HUES64 (cell line): ENCODE data around the gene SF3A1.

Experiments
- H3K27ac ChIP-seq: 2 replicates; pipeline ENCODE4 v1.7.0; 2013; ENCODE audit warnings: low read depth, low read length, inconsistent platforms
- H3K27me3 ChIP-seq: 2 replicates; pipeline ENCODE4 v1.6.1; 2013; ENCODE audit warnings: mild to moderate bottlenecking, low read length; ENCODE audit not compliant: insufficient read depth
- H3K36me3 ChIP-seq: 2 replicates; pipeline ENCODE4 v1.6.1; 2013; ENCODE audit warnings: mild to moderate bottlenecking, low read length; ENCODE audit not compliant: insufficient read depth
- H3K4me1 ChIP-seq: 2 replicates; pipeline ENCODE4 v1.6.1; 2013; ENCODE audit warnings: mild to moderate bottlenecking, low read length, moderate library complexity; ENCODE audit not compliant: insufficient read depth
- H3K4me3 ChIP-seq: 2 replicates; pipeline ENCODE4 v1.5.1; 2013; ENCODE audit warnings: mild to moderate bottlenecking, low read length, moderate library complexity
- H3K9ac ChIP-seq: 2 replicates; pipeline ENCODE4 v1.6.1; 2013; ENCODE audit warnings: mild to moderate bottlenecking, low read depth, low read length
- H3K9me3 ChIP-seq: 2 replicates; pipeline ENCODE4 v1.6.1; 2013; ENCODE audit warnings: low read depth, low read length; ENCODE audit not compliant: insufficient read depth
- WGBS: fragments of 150-250, 120-280 bp; methylation state at CpG from one replicate; pipeline ENCODE4 v1.1.7; 2013; ENCODE audit warnings: missing lambda C conversion rate; 5-methylcytosine and 5-hydroxymethylcytosine counted together

The SF3A1 gene

DNA sequence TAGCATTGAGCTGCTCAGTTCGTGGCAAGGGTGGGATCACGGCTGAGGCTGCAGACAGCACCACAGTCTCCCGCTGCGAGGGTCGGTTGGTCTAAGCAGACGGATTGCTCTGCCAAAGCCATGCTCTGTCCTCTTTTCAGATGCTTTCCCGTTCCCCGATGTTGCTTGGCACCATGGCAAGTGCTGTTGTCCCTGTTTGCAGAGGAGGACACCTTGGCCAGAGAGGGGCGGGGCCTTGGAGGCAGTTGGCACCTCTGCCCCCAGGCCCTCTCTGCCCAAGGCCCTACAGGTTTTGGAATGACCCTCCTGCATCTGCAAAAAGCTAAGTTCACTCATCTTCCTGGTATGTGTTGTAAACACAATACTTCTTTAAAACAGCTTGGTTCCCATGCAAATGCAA, 11.7 kb upstream of the SF3A1 start:
- no peak overlapping the region for H3K4me3 ChIP-seq
- H3K36me3 ChIP-seq: peaks cover 10% of the 10 kb centered on the region
- H3K27me3 ChIP-seq: no peaks in the 10 kb centered on the region
- no peaks in the 10 kb centered on the region for H3K9me3 ChIP-seq
- 92% methylated on average over 9 of the region's 9 CpGs for WGBS
- no peaks in the 10 kb centered on the region for H3K4me1 ChIP-seq
- no peak overlapping the region for H3K9ac ChIP-seq
- H3K27ac ChIP-seq: no peak overlapping the region

DNA sequence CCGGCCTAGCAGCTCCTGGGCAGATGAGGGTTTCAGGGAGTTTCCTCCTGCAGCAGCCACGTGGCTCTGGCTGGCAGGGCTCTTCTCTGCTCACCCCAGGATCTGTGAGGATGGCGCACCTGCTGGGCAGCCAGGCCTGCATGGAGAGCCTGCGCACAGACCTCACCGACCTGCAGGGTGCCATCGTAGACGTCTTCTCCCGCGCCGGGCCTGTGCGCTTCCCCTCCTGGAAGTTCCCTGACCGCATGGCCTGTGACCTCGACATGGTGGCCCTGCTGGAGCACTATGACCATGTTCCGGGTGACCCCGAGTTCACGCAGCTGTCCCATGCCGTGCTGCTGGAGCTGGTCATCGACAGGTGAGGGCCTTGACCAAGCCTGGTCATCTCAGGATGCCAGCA, 9.2 kb upstream of the SF3A1 start:
- Histone ChIP-seq H3K36me3 (peaks cover 10% of the 10 kb centered on the region), H3K4me3 (no peak overlapping the region), H3K4me1 (peaks cover 11% of the 10 kb centered on the region; the same call in 1 of the 2 replicates), H3K27ac (no peak overlapping the region), H3K27me3 (no peaks in the 10 kb centered on the region), H3K9me3 (no peaks in the 10 kb centered on the region), H3K9ac (no peak overlapping the region)
- WGBS: 94% methylated on average over 18 of the region's 18 CpGs

GRCh38 chr22:30362651-30363281, 6.1 kb upstream of the SF3A1 start:
- no peak overlapping the region for H3K4me3 ChIP-seq
- peak overlapping the region; percentile 46; the same call in 1 of the 2 replicates for H3K27ac ChIP-seq
- H3K9me3 ChIP-seq: no peaks in the 10 kb centered on the region
- H3K9ac ChIP-seq: no peak overlapping the region
- no peaks in the 10 kb centered on the region for H3K27me3 ChIP-seq
- 52% methylated on average over 7 of the region's 7 CpGs for WGBS
- peaks cover 17% of the 10 kb centered on the region for H3K36me3 ChIP-seq
- peaks cover 17% of the 10 kb centered on the region for H3K4me1 ChIP-seq

DNA sequence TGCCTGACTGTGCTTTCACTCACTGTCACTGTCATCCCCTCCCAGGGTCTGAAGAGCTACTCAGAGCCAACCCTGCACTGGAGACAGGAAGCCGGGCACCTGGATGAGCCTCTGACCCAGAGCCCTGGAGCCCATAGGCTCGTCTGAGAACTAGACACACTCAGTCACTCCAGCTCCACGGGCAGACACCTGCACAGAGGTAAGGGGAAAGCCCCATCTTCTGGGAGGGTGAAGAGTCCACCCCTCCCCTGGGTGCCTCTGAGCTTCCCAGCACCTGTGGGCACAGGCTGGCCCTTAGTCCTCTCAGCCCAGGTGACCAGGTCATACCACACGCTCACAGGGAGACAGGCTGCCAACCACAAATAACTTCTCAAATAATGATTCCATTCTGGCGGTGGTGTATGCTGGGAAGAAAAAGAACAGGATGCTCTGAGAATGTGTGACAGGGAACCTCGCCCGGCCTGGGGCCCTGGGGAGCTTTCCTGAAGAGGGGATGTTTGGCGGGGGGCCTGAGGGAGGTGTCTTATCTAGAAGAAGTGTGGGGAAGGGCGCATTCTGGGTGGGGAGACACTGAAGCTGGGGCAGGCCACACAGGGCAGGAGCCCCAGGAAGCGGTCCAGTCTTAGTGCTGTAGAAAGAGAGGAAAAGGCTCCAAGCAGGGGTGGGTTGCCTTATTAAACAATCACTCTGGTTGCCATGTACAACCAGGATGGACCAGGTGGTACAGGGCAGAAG, 5.4 kb upstream of the SF3A1 start:
- Histone ChIP-seq H3K9ac (no peak overlapping the region), H3K27me3 (no peaks in the 10 kb centered on the region), H3K4me3 (no peak overlapping the region), H3K9me3 (no peaks in the 10 kb centered on the region), H3K27ac (peak overlapping the region; percentile 46; the same call in 1 of the 2 replicates), H3K36me3 (peaks cover 17% of the 10 kb centered on the region), H3K4me1 (peaks cover 18% of the 10 kb centered on the region)
- 83% methylated on average over 10 of the region's 10 CpGs for WGBS

DNA sequence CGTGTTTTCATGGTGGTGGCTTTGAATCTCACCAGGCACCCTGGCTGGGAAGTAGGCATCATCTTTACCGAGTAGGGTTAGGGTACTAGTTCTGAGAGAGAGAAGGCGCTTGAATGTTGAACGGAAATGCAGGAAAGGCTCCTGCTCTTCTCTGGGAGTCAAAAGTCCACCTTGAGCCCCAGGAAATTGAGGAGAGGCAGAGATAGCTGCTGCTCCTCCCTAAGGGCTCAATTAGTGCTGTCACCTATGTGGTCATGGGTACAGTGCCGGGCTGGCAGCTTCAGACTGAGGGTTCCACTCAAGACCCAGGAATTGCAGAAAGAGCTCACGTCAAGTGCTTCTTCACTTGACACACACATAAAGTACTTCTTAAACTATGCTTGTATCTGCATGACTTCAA, 1.8 kb upstream of the SF3A1 start:
- Histone ChIP-seq H3K27ac (no peak overlapping the region), H3K9me3 (no peaks in the 10 kb centered on the region), H3K9ac (no peak overlapping the region), H3K27me3 (no peaks in the 10 kb centered on the region), H3K4me3 (no peak overlapping the region), H3K36me3 (peaks cover 14% of the 10 kb centered on the region), H3K4me1 (peaks cover 23% of the 10 kb centered on the region)
- WGBS: 91% methylated on average over 6 of the region's 6 CpGs

GRCh38 chr22:30357650-30358215, 1.0 kb upstream of the SF3A1 start:
- no peaks in the 10 kb centered on the region for H3K27me3 ChIP-seq
- peaks cover 18% of the 10 kb centered on the region for H3K36me3 ChIP-seq
- no peak overlapping the region for H3K27ac ChIP-seq
- WGBS: 60% methylated on average over 19 of the region's 22 CpGs
- H3K4me3 ChIP-seq: peak overlapping the region; percentile 99
- no peaks in the 10 kb centered on the region for H3K9me3 ChIP-seq
- peaks cover 16% of the 10 kb centered on the region for H3K4me1 ChIP-seq
- peak overlapping the region; percentile 98 for H3K9ac ChIP-seq

DNA sequence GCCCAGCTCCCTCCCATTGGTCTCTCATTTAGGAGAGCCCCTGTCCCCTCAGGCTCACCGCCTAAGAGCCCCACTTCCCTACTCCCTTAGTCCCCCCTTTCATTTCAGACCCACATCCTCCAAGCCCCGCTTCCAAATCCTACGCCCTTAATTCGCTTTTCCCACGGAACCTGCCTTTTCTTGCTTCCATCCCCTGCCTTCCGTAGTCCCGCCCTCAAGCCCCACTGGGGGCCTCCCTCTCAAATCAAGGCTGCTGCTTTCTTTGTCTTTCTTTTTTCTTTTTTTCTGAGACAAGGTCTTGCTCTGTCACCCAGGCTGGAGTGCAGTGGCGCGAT, 509 bp upstream of the SF3A1 start:
- Histone ChIP-seq H3K27me3 (no peaks in the 10 kb centered on the region), H3K27ac (peak overlapping the region; percentile 99), H3K36me3 (peaks cover 23% of the 10 kb centered on the region), H3K9me3 (no peaks in the 10 kb centered on the region), H3K9ac (peak overlapping the region; percentile 98), H3K4me1 (peaks cover 13% of the 10 kb centered on the region), H3K4me3 (peak overlapping the region; percentile 99)
- under 1% methylated on average over 9 of the region's 9 CpGs for WGBS

DNA sequence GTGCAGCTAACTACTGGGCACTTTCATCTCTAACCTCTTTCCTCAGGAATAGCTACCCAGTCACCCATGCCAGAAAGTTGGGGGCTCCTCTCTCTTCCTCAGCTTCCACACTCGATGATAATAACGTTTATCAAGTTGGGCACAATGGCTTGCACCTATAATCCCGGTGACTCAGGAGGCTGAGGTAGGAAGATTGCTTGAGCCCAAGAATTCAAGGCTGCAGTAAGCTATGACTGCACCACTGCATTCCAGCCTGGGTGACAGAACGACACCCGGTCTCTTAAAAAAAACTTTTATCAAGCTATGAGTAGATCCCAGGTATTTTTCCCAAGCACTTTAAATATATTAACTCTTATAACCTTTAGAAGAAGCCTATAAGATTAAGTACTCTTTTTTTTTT, 2.0 kb downstream of the SF3A1 start:
- H3K27ac ChIP-seq: no peak overlapping the region
- peaks cover 48% of the 10 kb centered on the region for H3K36me3 ChIP-seq
- no peak overlapping the region for H3K4me3 ChIP-seq
- H3K9me3 ChIP-seq: no peaks in the 10 kb centered on the region
- no peak overlapping the region for H3K9ac ChIP-seq
- H3K27me3 ChIP-seq: no peaks in the 10 kb centered on the region
- peaks cover 12% of the 10 kb centered on the region for H3K4me1 ChIP-seq
- 94% methylated on average over 5 of the region's 5 CpGs for WGBS

- peaks cover 71% of the 10 kb centered on the region for H3K36me3 ChIP-seq
- H3K27ac ChIP-seq: no peak overlapping the region
- 97% methylated on average over 3 of the region's 3 CpGs for WGBS
These were observed 5.5 kb downstream of the SF3A1 start for GRCh38 chr22:30351226-30351625.

DNA sequence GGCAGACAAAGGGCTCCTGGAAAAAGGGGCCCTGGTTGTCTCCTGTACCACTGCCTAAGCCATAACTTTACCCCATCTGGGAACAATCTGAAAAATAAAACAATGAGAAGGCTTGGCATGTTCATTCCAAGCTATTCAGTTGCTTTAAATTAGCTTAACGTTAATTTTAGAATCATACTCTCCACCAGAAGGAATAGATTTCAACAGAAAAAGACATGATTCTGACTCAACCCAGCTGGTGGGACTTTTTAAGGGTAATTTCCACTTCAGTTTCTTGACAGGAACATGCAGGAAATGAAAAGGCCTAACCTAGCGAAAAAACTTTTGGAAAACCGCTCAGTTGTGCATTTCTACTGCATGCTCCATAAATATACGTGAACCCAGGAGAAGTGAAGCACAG, 7.9 kb downstream of the SF3A1 start:
- H3K27me3 ChIP-seq: no peaks in the 10 kb centered on the region
- H3K4me1 ChIP-seq: no peaks in the 10 kb centered on the region
- 95% methylated on average over 4 of the region's 4 CpGs for WGBS
- H3K4me3 ChIP-seq: no peak overlapping the region
- no peak overlapping the region for H3K9ac ChIP-seq
- H3K9me3 ChIP-seq: no peaks in the 10 kb centered on the region
- no peak overlapping the region for H3K27ac ChIP-seq
- peaks cover 92% of the 10 kb centered on the region for H3K36me3 ChIP-seq

More at GRCh38 chr22:30351226-30351625, 5.5 kb downstream of the SF3A1 start:
- Histone ChIP-seq H3K9me3 (no peaks in the 10 kb centered on the region), H3K27me3 (no peaks in the 10 kb centered on the region), H3K4me1 (peaks cover 4% of the 10 kb centered on the region; the same call in 1 of the 2 replicates), H3K4me3 (no peak overlapping the region), H3K9ac (no peak overlapping the region)

- Histone ChIP-seq H3K9me3 (no peaks in the 10 kb centered on the region), H3K9ac (no peak overlapping the region), H3K36me3 (peaks cover 94% of the 10 kb centered on the region), H3K4me1 (no peaks in the 10 kb centered on the region), H3K27ac (no peak overlapping the region), H3K4me3 (no peak overlapping the region), H3K27me3 (no peaks in the 10 kb centered on the region)
- 94% methylated on average over 4 of the region's 4 CpGs for WGBS
These were observed 8.3 kb downstream of the SF3A1 start for GRCh38 chr22:30348404-30348803.
